ENCODE results near the gene LYPLA2. TPM values are rescaled to one million over a fixed set of nuclear protein-coding genes. Genes with fewer than 3 reads are reported as not detected.

Gene LYPLA2
- total RNA-seq, 2 experiments from 2014 or later: 57.0 to 59.2 TPM

- peak overlapping the region; percentile 65 for H3K4me3 Mint-ChIP-seq
Observed at GRCh38 chr1:23837908-23838307, 47.0 kb downstream of the LYPLA2 start.

GRCh38 chr1:23838401-23838866, 47.5 kb downstream of the LYPLA2 start:
- no peaks in the 10 kb centered on the region for H3K9me3 Mint-ChIP-seq
- no peak overlapping the region for H3K27ac Mint-ChIP-seq
- no peak for TF ChIP-seq CTCF (IDR thresholded peaks at IDR 0.05)
- ChIA-PET POLR2A (interaction anchor here (1.3 to 1.6 kb wide), 2 partner anchors 13 to 17 kb away, joined by 3 to 13 read pairs; partner anchors contain the start of gene HMGCL), CTCF (interaction anchor here (0.7 to 1.3 kb wide), 4 partner anchors 16 to 31 kb away, joined by 3 to 7 read pairs (median 3); no protein-coding TSS in a partner anchor)
- peaks cover 12% of the 10 kb centered on the region for H3K4me1 Mint-ChIP-seq (ENCODE audit: low read depth)
- DNase-seq: peak; percentile 84
- no peaks in the 10 kb centered on the region for H3K36me3 Mint-ChIP-seq (ENCODE audit: low read depth)
- peak; percentile 100 for ATAC-seq
- peaks cover 3% of the 10 kb centered on the region for H3K27me3 Mint-ChIP-seq
- intact Hi-C loops (cut with micrococcal nuclease): no loop called here
- H3K4me3 Mint-ChIP-seq: peak overlapping the region; percentile 65

More at GRCh38 chr1:23837908-23838307, 47.0 kb downstream of the LYPLA2 start:
- peak; percentile 18 for DNase-seq
- intact Hi-C loops (cut with micrococcal nuclease): no loop called here
- ChIA-PET CTCF (interaction anchor here (0.7 to 1.3 kb wide), 4 partner anchors 16 to 31 kb away, joined by 3 to 7 read pairs (median 3); no protein-coding TSS in a partner anchor), POLR2A (interaction anchor here (1.3 to 1.6 kb wide), 2 partner anchors 13 to 16 kb away, joined by 3 to 13 read pairs; partner anchors contain the start of gene HMGCL)
- no peak for ATAC-seq
- Mint-ChIP-seq H3K36me3 (ENCODE audit: low read depth) (no peaks in the 10 kb centered on the region), H3K27me3 (peaks cover 3% of the 10 kb centered on the region), H3K9me3 (no peaks in the 10 kb centered on the region), H3K4me1 (ENCODE audit: low read depth) (peaks cover 12% of the 10 kb centered on the region), H3K27ac (no peak overlapping the region)
- no peak for TF ChIP-seq CTCF (IDR thresholded peaks at IDR 0.05)

GRCh38 chr1:23843644-23844043, 52.7 kb downstream of the LYPLA2 start:
- intact Hi-C loops (cut with micrococcal nuclease): no loop called here
- no peak for ATAC-seq
- H3K27me3 Mint-ChIP-seq: no peaks in the 10 kb centered on the region
- H3K4me1 Mint-ChIP-seq (ENCODE audit: low read depth): no peaks in the 10 kb centered on the region
- no peaks in the 10 kb centered on the region for H3K9me3 Mint-ChIP-seq
- POLR2A ChIA-PET: no interaction called here
- CTCF ChIA-PET: interaction anchor here (0.6 to 2.6 kb wide), 5 partner anchors 11 to 802 kb away, joined by 3 to 14 read pairs (median 6); no protein-coding TSS in a partner anchor
- TF ChIP-seq CTCF (IDR thresholded peaks at IDR 0.05): no peak
- no peak overlapping the region for H3K27ac Mint-ChIP-seq
- H3K4me3 Mint-ChIP-seq: no peak overlapping the region
- DNase-seq: no peak
- peaks cover 23% of the 10 kb centered on the region for H3K36me3 Mint-ChIP-seq (ENCODE audit: low read depth)

Other genes starting within 250 kb of the LYPLA2 start
- 10 to 100 TPM; 70.4 to 74.3 TPM for gene ID3, start 231.6 kb upstream of the LYPLA2 start, total RNA-seq
- gene RPL11, start 99.3 kb upstream of the LYPLA2 start, total RNA-seq: 1,000 to 10,000 TPM; 1,493 to 1,569 TPM
- gene ELOA, start 47.7 kb upstream of the LYPLA2 start, total RNA-seq: 10 to 100 TPM; 29.7 to 29.9 TPM
- gene PITHD1, start 12.7 kb upstream of the LYPLA2 start, total RNA-seq: 10 to 100 TPM; 65.8 to 65.9 TPM
- 10 to 100 TPM; 40.7 to 43.6 TPM for gene GALE, start 9.6 kb downstream of the LYPLA2 start, total RNA-seq
- 10 to 100 TPM; 44.9 to 46.0 TPM for gene HMGCL, start 34.3 kb downstream of the LYPLA2 start, total RNA-seq
- gene FUCA1, start 77.1 kb downstream of the LYPLA2 start, total RNA-seq: 1 to 10 TPM; 4.6 to 4.8 TPM
- under 1 TPM; 0.25 TPM for gene CNR2, start 122.2 kb downstream of the LYPLA2 start, total RNA-seq
- 100 to 1,000 TPM; 130 to 133 TPM for gene PNRC2, start 168.7 kb downstream of the LYPLA2 start, total RNA-seq
- 100 to 1,000 TPM; 203 to 206 TPM for gene SRSF10, start 189.2 kb downstream of the LYPLA2 start, total RNA-seq

All from activated CD8-positive, alpha-beta T cell treated with anti-CD3 and anti-CD28 coated beads for 36 hours (primary cell).